Sigmoid colon (tissue), 4 donors: ENCODE data around the gene CYP2W1.

Experiments
- CTCF ChIP-seq, 4 experiments: fragments of 450-650 bp in 3 of 4; fragments of 200-600 bp in 1 of 4; IDR thresholded peaks; one replicate each; pipeline ENCODE4 v1.5.1; 2016 to 2019; ENCODE audit warnings: antibody characterized with exemption in 4 of 4, mild to moderate bottlenecking in 3 of 4, moderate library complexity in 2 of 4
- EP300 ChIP-seq, 4 donors: sonication (generic); formaldehyde crosslinking; IDR thresholded peaks; one replicate each; pipeline ENCODE4 v1.6.1; 2017; ENCODE audit warnings: antibody characterized with exemption in 4 of 4
- POLR2A ChIP-seq, 2 donors: fragments of 450-650 bp; IDR thresholded peaks; one replicate each; pipeline ENCODE4 v1.6.1; 2016; ENCODE audit warnings: antibody characterized with exemption in 2 of 2, mild to moderate bottlenecking in 2 of 2, moderate library complexity in 2 of 2
- POLR2AphosphoS5 ChIP-seq, 4 donors: sonication (generic); formaldehyde crosslinking; IDR thresholded peaks; one replicate each; pipeline ENCODE4 v1.6.1; 2017; ENCODE audit warnings: antibody characterized with exemption in 4 of 4

DNA sequence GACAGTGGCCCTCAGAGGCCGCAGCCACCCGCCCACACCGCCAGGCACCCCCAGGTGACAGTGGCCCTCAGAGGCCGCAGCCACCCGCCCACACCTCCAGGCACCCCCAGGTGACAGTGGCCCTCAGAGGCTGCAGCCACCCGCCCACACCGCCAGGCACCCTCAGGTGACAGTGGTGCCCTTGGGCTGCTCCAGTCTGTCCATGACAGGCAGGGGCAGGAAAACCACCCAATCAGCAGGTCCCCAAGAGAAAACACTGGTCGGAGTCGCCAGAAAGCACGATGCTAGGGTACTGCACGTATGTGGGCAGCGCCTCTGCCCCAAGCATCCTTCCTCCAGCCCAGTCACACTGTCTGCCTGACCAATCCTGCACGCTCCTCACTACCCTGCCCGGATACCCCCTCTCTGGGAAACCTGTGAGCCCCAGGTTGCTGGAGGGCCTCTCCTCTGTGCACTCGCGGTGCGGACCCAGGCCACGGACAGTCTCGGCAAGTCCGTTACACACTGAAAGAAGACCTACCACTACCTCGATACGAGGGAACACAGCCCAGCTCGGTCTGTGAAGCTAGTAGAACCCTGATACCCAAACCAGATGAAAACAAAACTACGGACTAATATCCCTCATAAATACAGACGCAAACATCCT lies 49.7 kb downstream of the CYP2W1 start:
- TF ChIP-seq POLR2AphosphoS5 (IDR thresholded peaks at IDR 0.05) (no peak), CTCF (IDR thresholded peaks at IDR 0.05) (no peak), POLR2A (IDR thresholded peaks at IDR 0.05) (no peak), EP300 (IDR thresholded peaks at IDR 0.05) (no peak)
